Type B pancreatic cell (in vitro differentiated cells): Measurements from ENCODE around the gene SLITRK2. TPM values are rescaled to one million over a fixed set of nuclear protein-coding genes. Genes with fewer than 3 reads are reported as not detected.
A peak's percentile ranks its signal among the peaks of the same experiment; 100 is the strongest.

Source experiments
- DNase-seq: peaks from one replicate; pipeline ENCODE4 v3.0.0; 2021; ENCODE audit warnings: mixed read lengths; ENCODE audit not compliant: unreplicated experiment; ENCODE audit errors: extremely low spot score
- H3K27ac Mint-ChIP-seq: 2 replicates; pipeline ENCODE4 v1.8.0; 2021; ENCODE audit warnings: mild to moderate bottlenecking, mixed read lengths
- H3K27me3 Mint-ChIP-seq: 2 replicates; pipeline ENCODE4 v1.8.0; 2021; ENCODE audit warnings: mixed read lengths
- H3K36me3 Mint-ChIP-seq: 2 replicates; pipeline ENCODE4 v1.8.0; 2021; ENCODE audit warnings: mixed read lengths
- H3K4me1 Mint-ChIP-seq: one replicate; pipeline ENCODE4 v1.8.0; 2021; ENCODE audit warnings: mixed read lengths; ENCODE audit not compliant: unreplicated experiment
- H3K4me3 Mint-ChIP-seq: 2 replicates; pipeline ENCODE4 v1.8.0; 2021; ENCODE audit warnings: mild to moderate bottlenecking, mixed read lengths
- H3K9me3 Mint-ChIP-seq: 2 replicates; pipeline ENCODE4 v1.8.0; 2021; ENCODE audit warnings: mixed read lengths
- CTCF ChIP-seq: fragments of 200-600 bp; sonication (generic); conservative IDR thresholded peaks from 2 replicates; pipeline ENCODE4 v1.5.0; 2021; ENCODE audit warnings: antibody characterized with exemption, mild to moderate bottlenecking
- total RNA-seq: library from RNA; stranded (reverse); gene quantifications from 2 replicates; pipeline ENCODE4 v1.2.1, GENCODE V29; 2021; ENCODE audit warnings: low replicate concordance

Gene SLITRK2
- total RNA-seq, 1 donor from 2014 or later: 5.4 TPM

- H3K4me1 Mint-ChIP-seq: no peaks in the 10 kb centered on the region
- peaks cover 69% of the 10 kb centered on the region for H3K27me3 Mint-ChIP-seq
- no peak for TF ChIP-seq CTCF
- H3K27ac Mint-ChIP-seq: no peak overlapping the region
- no peak for DNase-seq
- H3K36me3 Mint-ChIP-seq: no peaks in the 10 kb centered on the region
- peak overlapping the region; percentile 80 for H3K4me3 Mint-ChIP-seq
- H3K9me3 Mint-ChIP-seq: peaks cover 3% of the 10 kb centered on the region
These were observed 871 bp upstream of the SLITRK2 start for GRCh38 chrX:145816601-145817315.

- peaks cover 79% of the 10 kb centered on the region for H3K27me3 Mint-ChIP-seq
- no peaks in the 10 kb centered on the region for H3K36me3 Mint-ChIP-seq
- peak; percentile 31 for TF ChIP-seq CTCF
- H3K9me3 Mint-ChIP-seq: peaks cover 3% of the 10 kb centered on the region
- no peak overlapping the region for H3K27ac Mint-ChIP-seq
- no peaks in the 10 kb centered on the region for H3K4me1 Mint-ChIP-seq
- peak overlapping the region; percentile 77 for H3K4me3 Mint-ChIP-seq
- DNase-seq: no peak
These were observed 821 bp downstream of the SLITRK2 start for GRCh38 chrX:145818186-145819113.

GRCh38 chrX:145820825-145821224 lies 3.2 kb downstream of the SLITRK2 start:
- peaks cover 81% of the 10 kb centered on the region for H3K27me3 Mint-ChIP-seq
- DNase-seq: no peak
- H3K9me3 Mint-ChIP-seq: peaks cover 3% of the 10 kb centered on the region
- TF ChIP-seq CTCF: no peak
- no peaks in the 10 kb centered on the region for H3K4me1 Mint-ChIP-seq
- H3K4me3 Mint-ChIP-seq: no peak overlapping the region
- H3K36me3 Mint-ChIP-seq: no peaks in the 10 kb centered on the region
- H3K27ac Mint-ChIP-seq: no peak overlapping the region

- DNase-seq: no peak
- TF ChIP-seq CTCF: no peak
- no peak overlapping the region for H3K27ac Mint-ChIP-seq
- no peaks in the 10 kb centered on the region for H3K36me3 Mint-ChIP-seq
- H3K9me3 Mint-ChIP-seq: peaks cover 3% of the 10 kb centered on the region
- H3K4me1 Mint-ChIP-seq: no peaks in the 10 kb centered on the region
- peaks cover 79% of the 10 kb centered on the region for H3K27me3 Mint-ChIP-seq
- H3K4me3 Mint-ChIP-seq: peak overlapping the region; percentile 83
These were observed 3.8 kb downstream of the SLITRK2 start for GRCh38 chrX:145821291-145821897.

GRCh38 chrX:145821898-145822571 lies 4.4 kb downstream of the SLITRK2 start:
- peaks cover 3% of the 10 kb centered on the region for H3K9me3 Mint-ChIP-seq
- H3K27me3 Mint-ChIP-seq: peaks cover 72% of the 10 kb centered on the region
- no peak overlapping the region for H3K27ac Mint-ChIP-seq
- no peaks in the 10 kb centered on the region for H3K4me1 Mint-ChIP-seq
- H3K4me3 Mint-ChIP-seq: peak overlapping the region; percentile 83
- DNase-seq: no peak
- no peaks in the 10 kb centered on the region for H3K36me3 Mint-ChIP-seq
- TF ChIP-seq CTCF: no peak
